GM19238 (cell line): ENCODE results near the gene GPAT3.
A peak's percentile ranks its signal among the peaks of the same experiment; 100 is the strongest.
"Not testable (repeated sequence)": the region's sequence is repeated elsewhere in the genome, so short reads cannot be mapped to it uniquely, and the experiment has no call there.

ENCODE experiments used
- DNase-seq: peaks from one replicate; pipeline ENCODE4 v3.0.0; 2011; ENCODE audit warnings: low spot score; ENCODE audit not compliant: insufficient read length

Gene GPAT3

DNA sequence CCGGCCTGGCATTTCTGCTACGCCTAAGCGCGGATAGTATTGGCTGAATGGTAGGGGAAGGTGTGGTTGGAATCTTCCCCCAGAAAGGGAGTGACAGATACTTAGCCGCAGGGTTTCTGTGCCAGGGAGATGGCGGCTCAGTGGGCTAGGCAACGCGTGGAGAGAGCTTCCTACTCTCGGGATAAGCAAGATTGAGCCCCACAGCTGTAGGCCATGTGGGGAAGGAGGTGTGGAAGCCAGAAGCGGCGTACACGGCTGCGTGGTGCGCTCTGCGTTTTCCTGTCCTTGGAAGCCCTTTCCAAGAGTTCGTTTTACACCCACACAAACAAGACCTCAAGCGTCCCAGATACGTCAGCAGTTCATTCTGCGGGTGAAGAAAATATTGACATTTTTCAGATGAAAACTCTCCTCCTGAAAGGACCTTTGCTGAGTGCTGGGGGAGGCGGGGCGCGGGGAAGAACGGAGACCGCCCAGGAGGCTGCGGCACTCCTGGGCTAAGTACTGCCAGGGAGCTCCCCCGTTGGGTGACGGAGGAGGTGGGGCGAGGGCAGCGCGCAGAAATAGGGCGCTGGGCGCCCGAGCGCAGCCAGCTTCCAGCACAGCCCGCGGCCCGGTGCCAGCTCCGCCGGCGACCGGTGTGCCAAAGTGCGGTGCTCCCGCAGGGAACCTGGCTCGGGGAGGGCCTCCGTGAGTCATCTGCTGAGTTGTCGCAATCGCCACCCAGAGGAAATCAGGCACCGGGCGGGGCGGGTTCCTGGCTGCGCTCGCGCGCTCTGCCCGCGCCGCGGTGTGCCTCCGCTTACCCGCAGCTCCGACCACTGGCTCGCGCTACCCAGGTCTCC, at the start of gene GPAT3:
Gene GPAT3, plus strand, starts transcription at position 589 of the 842 bp plus-strand sequence. CDS start 515 bp downstream, outside the sequence.
- peak; percentile 26 for DNase-seq

DNA sequence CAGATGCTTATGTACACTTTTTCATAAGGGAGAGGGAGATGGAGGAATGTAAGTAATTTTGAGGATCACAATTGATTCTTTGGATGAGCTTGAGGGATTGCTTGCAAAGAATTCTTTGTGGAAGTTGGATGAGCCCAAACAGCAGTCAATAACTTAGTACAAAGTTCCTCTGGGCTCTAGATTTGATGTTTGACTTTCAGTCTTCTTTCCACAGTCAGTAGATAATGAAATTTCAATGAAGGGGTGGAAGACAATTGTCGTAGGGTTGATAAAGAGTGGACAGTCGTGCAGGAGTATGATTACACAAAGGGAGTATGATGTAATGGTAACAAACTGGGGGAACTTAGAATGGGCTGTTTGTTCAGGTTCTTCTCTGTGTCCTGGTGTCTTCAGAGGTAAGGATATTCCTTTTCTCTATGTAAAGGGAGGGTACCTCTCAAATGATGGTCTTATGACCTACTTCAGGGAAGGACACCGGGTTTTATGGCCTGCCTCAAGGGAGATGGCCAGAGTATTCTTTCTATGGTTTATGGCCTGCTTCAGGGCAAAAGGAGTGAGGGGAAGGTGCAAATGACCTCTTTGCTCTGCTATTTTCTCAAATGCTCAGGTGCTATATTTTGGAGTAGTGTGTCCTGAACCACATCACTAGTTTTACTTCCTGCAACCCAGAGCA, 49.3 kb upstream of the GPAT3 start:
- DNase-seq: no peak

DNA sequence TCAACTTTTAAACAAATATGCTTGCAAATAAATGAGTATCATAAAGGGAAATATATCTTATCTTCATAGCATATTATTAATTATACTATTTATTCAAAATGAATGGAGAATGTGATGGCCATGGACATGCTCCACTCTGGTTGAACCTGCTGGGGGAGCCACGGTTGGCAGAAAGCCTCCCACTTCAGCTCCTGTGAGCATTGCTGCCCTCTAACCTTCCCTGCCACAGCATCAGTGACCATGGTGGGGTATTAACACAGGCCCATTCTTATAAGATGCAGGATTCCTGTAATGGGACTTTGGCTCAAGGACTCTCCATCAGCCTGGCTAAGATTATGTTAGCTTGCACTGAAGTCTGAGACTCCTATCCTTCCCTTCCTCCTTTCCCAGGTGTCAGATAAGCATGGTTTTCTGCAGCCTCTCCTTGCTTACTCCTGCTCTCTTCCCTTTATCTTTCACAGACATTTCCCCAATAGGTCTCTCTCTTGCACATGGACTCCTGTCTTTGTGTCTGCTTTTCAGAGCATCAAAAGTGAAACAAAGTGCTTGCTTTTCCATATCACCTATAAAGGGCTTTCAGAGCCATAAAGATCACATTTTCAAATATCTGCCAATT, 46.1 kb upstream of the GPAT3 start:
- no peak for DNase-seq

DNA sequence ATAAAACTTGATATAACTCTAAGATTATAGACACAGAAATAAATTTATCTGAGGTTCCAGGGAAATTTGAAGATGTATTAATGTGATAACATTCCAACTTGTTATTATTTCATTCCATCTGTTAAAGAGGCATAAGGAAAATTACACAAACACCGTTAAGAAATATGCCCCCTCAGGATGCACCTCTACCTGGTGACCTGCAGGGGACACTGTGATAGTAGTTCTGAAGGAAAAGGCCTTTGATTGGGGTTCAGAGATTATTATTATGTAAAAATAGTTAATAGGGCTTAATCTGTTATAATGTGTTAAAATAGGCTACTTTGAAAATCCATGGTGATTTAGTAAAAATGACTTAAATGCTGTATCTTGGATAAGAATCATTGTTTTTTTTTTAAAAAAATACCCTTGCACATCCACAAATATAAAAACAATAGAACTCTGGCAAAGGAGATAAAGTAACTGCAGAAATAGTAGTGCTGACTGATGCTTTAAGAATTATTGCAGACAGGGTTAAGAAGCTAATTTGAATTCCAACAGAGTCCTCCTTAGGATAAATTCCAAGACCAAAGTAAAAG, 44.9 kb upstream of the GPAT3 start:
- peak; percentile 33 for DNase-seq

DNA sequence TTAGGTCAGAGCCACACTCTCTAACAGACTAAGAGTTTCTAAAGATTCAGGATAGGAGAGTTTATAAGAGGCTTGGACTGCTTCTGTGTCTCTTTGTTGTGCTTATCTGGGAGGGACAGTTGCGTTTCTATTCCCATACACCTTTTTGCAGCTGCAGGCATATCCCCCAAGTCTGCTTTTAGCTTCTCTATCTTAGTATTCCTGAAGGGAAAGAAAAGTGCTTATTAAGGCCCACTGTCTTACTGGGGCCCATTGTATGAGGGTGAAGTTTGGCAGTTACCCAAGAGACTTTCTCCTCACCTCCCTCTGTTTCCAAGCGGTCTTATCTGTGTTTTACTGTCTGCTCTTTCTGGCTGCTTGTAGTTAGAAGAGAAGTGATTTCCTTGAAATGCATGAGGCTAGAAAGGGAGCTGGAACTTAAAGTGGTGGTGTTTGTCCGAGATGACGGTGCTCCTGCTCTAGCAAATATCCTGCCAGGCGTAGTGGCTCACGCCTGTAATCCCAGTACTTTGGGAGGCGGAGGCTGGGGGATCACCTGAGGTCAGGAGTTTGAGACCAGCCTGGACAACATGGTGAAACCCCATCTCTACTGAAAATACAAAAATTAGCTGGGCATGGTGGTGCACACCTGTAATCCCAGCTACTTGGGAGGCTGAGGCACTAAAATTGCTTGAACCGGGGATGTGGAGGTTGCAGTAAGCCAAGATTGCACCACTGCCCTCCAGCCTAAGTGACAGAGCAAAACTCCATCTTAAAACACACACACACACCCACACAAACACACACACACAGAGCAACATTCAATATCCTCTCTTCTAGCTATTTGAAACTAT, 39.6 kb upstream of the GPAT3 start:
- DNase-seq: not testable (repeated sequence)

DNA sequence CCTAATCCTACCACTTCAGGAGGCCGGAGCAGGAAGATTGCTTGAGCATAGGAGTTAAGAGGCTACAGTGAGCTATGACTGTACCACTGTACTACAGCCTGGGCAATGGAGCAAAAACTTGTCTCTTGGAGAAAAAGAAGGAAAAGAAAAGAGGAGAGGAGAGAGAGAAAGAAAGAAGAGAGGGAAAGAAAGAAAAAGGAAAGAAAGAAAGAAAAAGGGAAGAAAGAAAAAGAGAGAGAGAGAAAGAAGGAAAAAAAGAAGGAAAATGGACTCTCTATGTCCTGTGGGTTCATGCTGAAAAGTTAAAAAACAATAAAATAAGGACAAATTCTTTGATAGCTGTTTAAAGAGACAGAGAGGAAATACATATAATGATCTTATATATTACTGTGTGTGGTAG, 37.7 kb upstream of the GPAT3 start:
- DNase-seq: no peak

DNA sequence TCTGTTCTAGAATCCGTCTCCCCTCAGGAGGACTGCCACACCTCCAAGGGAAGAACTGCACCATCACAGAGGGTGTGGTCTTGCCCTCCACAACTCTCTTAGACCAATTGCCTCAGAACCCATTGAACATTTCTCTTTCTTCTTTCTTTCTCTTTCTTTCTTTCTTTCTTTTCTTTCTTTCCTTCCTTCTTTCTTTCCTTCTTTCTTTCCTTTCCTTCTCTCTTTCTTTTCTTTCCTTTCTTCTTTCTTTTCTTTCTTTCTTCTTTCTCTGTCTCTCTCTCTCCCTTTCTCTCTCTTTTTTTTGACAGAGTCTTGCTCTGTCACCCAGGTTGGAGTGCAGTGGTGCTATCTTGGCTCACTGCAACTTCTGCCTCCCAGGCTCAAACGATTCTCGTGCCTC, 34.2 kb upstream of the GPAT3 start:
- DNase-seq: not testable (repeated sequence)

DNA sequence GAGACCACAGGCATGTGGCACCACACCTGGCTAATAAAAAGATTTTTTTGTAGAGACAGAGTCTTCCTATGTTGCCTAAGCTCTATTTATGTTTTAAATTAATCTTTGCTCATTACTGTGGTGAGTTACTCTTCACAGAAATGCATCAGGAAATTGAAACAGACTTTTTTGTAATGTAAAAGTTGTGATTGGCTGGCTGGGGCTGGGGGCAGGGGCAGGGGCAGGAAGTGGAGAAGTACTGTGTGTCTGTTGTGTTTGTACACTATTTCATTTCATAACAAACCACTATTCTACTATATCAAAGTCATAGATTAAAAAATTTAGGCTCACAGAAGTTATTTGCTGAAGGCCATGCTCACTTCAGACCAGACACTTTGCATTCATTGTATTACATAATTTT, 31.9 kb upstream of the GPAT3 start:
- no peak for DNase-seq

DNA sequence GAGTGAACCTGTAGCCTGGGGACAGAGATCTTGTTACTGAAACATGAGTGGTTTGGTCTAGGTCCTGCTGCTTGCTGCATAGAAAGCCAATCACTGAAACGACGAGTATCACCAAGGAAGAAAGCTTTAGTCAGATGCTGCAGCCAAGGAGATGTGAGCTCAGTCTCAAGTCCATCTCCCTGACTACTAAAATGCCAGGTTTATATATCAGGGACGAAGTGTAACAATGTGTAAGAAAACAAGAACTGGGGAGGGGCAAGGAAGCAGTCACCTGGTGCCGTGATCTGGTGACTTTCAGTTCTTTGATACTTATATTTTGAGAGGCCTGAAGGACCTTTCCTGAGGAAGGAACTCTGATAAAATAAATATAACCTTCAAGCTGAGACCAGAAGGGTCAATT, 31.4 kb upstream of the GPAT3 start:
- no peak for DNase-seq

DNA sequence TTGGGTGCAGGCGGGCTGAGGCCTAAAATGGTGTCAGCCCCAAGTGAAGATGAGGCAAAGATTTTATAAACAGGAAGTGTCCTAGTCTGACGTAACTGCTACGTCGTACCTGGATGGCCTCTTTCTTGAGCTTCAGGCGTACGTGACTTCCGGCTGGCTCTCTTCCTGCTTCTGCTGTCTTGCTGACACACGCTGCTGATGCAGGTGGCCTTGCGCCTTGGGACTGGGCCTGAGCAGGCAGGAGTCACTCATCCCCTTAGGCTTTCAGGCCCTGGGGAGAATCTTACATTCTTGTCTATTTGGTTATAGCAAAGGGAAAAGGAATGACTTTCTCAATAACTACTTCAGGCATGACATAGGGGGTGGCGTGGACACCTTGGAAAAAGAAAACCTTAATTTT, 30.9 kb upstream of the GPAT3 start:
- DNase-seq: no peak

DNA sequence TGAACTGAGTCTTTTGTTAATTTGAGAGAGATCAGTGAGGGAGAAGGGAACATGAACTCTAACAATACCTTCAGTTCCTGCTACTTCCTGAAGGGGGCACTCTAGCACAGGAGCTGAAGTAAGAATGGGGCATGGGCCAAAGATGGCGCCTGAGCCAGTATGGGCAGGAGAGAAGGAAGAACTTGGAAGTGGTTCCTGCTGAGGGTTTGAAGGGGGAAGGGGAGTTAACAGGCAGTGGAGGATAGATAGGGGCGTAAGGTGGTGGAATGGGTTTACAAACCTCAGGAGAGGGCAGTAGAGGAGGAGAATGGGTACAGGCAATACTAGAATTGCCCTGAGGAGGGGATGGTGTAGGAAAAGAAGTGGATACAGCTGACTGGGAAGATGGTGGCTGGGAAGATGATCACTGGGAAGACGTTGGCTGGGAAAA, 26.7 kb upstream of the GPAT3 start:
- peak; percentile 12 for DNase-seq

DNA sequence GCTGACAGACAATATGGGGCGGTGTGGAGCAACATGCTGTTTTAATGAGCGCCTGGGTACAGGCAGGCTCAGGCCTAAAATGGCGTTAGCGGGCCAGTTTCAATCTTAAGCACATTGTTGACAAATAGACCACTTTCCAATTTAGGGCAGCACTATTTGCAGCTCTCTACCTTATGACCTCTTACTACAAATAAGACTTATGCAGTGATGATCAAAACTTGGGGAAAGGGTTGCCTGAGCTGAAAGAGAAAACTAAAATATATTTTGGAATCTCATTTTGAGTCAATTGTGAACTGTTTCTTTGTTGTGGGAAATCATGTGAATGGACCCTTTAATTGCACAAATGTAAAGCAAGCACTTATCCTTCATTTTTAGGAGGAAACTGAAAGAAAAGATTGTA, 25.5 kb upstream of the GPAT3 start:
- DNase-seq: no peak

DNA sequence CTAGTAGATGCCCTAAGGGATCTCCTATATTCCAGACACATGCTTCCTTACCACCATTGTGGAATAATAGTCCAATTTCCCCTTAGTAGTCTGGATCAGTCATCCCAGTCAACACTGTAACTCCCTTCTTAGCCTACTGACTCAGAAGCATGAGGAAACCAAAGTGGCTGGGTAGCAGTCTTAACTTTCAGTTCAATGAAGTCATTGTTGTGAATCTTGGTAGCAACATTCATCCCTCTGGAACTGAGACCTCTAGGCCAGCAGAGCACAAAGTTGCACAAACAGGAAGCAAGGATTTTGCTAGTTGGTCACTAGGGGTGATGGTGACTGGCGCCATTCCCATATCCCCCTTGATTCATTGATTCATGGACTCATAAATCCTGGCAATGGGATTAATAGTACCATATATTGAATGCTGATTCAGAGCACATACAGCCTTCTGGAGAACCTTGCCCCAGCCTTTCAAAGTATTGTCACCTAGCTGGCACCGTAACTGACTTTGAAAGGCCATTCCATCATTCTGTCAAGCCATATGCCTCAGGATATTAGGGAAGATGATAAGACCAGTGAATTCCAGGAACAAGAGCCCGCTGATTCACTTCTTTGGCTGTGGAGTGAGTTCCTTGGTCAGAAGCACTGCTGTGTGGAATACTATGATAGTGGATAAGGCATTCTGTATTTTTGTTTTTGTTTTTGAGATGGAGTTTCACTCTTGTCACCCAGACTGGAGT, 19.7 kb upstream of the GPAT3 start:
- DNase-seq: no peak

DNA sequence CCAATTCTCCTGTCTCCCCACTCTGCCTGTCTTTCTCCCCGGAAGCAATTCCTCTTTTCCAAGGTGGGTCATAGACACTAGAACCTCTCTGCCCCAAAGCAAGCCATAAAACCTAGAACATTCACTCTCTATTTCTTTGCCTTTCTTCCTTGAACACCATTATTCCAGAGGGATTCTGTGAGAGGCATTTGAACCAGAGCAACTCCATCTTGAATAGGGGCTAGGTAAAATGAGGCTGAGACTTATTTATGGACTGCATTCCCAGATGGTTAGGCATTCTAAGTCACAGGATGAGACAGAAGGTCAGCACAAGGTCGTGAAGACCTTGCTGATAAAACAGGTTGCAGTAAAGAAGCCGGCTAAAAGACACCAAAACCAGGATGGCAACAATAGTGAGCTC, 13.7 kb upstream of the GPAT3 start:
- no peak for DNase-seq

DNA sequence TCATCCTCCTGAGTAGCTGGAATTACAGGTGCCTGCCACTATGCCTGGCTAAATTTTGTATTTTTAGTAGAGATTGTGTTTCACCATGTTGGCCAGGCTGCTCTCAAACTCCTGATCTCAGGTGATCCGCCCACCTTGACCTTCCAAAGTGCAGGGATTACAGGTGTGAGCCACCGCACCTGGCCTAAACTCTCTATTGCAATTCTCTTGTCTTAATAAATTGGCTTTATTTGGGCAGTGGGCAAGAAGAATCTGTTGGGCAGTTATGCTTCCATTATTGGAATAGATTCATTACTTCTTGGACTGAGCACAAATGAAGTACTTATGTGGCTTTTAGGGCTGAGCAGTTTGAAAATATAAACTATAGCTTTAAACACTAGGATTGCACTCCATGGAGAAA, 8.2 kb upstream of the GPAT3 start:
- no peak for DNase-seq

DNA sequence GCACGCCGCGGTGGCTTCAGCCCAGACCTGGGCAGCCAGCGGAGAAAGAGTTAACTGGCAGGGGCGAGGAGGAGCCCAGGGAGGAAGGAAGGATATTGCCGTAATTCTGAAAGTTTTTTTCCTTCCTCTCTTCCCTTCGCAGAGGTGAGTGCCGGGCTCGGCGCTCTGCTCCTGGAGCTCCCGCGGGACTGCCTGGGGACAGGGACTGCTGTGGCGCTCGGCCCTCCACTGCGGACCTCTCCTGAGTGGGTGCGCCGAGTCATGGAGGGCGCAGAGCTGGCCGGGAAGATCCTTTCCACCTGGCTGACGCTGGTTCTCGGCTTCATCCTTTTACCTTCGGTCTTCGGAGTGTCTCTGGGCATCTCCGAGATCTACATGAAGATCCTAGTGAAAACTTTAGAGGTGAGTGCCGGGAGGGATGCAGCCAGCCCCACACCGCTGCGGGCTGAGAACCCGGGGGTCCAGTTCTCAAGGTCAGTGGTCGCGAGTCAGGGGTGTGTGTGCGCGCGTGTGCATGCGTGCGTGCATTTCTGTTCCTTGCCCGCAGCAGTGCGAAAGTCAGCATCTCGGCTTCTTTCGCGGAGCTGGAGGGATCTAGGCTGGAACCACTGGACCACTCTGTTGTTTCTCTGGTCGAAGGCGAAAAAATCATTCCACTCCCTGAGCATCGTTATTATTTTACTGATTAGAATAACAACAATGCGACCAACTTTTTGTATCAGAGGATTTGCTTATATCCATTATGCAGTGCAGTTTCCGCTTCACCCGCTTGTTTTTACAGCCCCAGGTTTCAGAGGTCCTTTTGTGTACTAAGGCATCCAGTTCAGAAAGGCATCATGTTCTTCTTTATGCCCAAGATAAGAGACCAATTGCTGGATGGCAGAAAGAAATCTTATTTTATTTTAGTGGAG, 709 bp downstream of the GPAT3 start:
- no peak for DNase-seq

DNA sequence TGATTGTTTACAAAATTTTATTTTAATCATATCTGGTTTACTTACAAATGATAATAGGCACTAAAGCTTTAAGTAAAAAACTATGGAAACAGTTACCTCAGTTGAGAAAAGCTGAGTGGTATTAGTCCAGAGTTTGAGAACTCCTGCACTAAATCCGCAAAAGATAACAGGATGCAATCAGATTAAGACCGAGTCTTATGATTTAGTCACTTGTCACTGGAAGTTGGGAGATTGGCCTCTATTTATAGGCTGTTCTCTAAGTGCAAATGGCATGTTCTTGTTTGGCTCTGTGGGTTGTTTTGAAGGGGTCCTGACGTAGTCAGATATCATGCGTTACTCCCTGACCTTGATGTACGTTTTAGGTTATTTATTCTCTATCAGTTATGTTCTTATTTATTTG, 6.3 kb downstream of the GPAT3 start:
- DNase-seq: no peak

DNA sequence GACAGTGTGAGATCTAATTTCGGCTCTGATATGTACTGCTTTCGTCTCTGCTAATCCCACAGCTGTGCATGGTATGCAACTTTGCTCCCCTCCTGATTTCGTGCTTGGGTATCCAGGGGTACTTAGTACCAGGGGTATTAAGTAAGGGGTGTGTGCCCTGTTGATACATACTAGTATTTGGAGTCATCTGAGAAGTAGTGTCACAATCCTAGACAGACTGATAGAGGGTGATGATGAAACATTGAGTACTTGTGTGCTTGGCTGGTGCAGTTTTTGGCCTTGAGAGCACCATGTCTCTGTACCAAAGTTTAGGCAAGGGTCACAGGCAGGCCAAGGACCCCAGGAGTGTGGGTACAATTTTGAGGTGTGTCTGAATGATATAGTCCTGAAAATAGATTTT, 10.9 kb downstream of the GPAT3 start:
- no peak for DNase-seq

DNA sequence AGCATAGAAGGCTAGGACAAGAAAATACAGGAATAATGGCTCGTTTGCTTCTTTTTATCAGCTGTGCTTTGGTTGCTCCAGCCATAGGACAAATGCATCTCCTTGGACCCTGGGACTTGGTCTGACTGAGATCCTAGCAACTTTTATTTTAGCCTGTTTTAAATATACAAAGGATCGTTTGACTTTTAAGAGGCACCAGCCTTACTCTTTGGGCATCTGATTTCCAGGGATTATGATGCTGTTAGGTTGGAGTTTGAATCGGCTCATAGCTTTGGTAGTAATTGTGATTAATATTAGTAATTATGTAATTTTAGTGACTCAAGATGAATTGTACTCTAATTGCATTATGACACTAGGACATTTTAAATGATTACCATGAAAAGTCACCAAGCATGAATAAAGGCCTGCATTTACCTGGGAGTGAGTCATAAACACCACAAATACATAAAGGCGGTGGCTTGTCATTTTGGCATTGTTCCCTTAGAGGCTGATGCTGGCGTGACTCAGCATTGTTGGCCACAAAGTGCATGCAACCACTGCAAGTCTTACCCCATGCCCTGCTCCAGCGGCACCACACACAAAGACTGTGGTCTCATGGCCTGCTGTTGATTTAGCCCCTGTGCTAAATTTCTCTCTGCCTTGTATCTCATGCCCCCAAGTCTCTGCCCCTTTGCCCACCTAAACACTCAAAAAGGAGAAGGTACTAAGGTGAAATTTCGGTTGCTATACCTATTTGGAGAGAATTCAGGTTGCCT, 12.4 kb downstream of the GPAT3 start:
- no peak for DNase-seq
